DMS153 (cell line): ENCODE results near the gene LMF1.

ENCODE experiments used
- DNase-seq: peaks from one replicate; lab custom pipeline; 2025; lab: John Stamatoyannopoulos, UW

The LMF1 gene

DNA sequence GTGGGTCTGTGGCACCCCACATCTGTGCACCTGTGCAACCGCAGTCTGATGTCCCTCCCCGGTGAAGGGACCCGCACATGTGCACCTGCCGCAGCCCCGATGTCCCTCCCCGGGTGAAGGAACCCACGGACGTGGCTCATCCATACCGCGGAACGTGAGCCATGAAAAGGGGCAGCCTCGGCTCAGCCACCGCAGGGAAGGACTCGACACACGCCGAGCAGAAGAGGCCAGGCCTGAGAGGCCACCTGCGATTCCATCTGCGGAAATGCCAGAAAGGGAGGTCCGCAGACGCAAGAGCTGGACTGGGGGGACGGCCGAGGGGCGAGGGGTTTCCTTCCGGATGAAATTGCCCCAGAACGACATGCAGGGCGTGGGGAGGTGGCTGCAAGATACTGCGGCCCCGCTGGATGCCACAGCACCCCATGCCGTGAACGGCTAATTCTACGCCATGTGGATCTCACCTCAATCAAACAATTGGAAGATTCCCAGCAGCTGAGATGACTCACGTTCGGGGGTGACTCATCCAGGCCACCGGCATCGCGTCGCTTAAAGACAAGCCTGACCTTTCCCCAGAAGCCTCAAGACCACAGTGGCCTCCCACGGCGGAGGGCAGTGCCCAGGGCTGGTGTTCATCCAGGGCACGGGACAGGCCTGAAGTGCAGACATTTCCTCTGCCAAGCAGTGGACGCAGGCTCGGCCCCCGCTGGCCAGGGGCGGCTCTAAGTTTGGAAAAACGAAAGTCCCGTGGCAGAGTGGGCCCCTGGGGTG lies 31.8 kb upstream of the LMF1 start:
- DNase-seq = no peak

DNA sequence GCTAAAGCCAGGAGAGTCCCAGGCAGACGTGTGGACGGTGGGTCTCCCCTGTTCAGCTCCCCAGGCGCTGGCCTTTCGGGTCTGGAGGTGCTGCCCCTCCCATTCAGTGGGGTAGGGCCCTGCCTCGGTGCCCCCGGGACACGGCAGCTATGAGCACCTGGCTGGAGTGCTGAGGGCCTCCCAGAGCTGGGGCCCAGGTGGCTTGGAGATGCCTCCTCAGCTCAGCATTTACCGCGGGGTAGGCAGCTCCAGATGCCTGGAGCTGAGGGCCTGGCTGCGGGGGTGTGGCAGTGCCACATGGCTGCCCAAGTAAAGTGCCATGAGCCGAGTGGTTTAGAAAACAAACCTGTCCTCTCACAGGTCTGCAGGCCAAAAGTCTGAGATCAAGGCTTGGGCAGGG lies 30.3 kb upstream of the LMF1 start:
- no peak for DNase-seq

DNA sequence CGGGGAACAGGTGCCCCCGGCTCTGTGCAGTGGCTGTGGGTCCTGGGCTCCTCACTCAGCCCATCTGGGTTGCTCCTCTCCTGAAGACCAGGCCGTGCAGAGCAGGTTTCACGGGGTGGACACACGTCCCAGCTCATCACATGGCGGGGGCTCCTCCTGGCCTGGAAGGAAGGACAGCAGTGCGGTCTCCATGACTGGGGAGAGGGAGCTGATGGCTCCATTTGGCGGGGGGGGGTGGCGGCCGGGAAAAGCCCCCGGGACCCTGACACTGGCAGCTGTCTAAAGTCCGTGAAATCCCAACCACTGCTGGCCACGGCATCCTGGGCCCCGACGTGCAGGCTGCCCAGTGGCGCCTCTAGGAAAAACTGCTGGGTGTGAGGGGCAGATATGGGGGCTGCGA lies 29.8 kb upstream of the LMF1 start:
- no peak for DNase-seq

DNA sequence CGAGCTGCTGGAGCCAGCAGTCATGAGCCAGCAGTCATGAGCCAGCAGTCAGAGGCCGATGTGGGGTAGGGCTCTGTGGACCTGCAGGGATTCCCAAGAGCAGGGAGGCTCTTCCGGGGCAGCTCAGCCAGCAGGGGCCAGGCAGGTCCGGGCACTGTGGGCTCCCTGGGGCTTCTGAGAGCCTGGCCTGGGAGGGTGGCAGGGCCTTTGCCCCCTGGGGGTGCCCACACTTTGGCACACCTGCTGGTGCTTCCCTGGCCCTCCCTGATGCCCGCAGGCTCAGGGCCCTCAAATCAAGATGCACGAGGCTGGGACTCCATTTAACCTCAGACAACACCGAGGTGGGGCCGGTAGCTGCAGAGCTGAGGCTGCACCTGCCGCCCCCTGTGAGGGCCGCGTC lies 28.9 kb upstream of the LMF1 start:
- no peak for DNase-seq

DNA sequence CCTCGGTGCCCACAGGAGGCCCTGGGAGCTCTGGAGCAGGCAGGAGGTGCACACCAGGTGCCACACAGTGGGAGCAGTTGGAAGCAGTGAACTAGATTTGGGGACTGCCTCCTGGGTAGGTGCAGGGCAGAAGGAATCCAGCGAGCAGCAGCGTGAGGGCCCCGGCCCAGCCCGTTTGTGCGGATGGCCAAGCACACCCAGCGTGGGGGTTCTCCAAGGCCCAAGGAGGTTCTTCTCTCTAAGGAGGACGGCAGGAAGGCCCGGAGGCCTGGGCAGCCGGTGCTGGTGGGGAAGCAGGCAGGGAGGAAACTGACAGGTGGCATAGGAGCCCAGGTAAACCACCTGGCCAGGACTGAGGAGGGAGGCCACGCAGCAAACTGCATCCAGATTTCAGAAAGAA lies 27.8 kb upstream of the LMF1 start:
- no peak for DNase-seq

DNA sequence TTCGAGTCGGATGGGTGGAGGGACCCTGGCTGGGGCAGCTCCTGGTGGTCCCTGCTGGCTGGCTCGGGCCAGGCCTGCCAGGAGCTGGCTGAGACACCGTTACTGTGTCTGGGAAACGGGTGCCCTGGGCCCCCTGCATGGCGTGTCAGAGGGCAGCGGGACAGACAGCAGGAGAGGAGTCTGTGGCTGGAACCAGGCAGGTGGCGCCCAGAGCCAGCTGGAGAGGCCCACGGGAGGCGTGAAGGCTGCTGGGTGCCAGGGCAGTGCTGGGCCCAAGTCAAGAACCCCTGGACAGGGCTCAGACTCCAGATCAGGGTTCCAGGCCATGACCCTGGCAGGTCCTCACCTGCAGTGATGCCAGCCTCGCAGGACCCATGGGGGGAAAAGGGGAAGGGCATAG lies 27.4 kb upstream of the LMF1 start:
- DNase-seq = no peak

DNA sequence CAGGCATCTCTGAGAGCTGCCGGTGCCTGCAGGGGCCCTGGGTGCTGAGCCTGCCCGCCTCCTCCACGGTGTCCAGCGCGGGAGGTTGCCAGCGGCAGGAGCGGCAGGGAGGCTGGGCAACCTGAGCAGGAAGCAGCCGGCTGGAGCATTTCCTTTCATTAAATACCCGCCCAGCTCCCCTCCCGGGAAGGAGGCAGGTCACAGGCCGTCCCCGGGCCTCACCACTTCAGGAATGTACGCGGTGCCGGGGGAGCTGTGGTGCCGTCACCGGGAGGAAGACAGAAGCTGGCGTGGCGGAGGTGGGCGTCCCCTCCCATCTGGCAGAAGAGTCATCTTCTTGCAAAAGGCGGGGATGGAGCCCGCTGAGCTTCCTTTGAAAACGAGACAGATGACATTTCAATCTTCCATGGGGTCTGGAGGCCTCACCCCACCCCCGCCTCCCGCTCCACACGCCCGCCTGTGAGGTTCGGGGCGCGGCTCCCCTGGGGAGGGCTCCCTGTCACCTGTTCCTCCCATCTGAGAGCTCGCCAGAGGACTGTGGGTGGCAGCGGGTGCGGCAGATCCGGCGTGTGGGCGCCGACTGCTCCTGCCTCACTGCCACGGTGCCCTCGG lies 26.8 kb upstream of the LMF1 start:
- DNase-seq = peak; percentile 7

DNA sequence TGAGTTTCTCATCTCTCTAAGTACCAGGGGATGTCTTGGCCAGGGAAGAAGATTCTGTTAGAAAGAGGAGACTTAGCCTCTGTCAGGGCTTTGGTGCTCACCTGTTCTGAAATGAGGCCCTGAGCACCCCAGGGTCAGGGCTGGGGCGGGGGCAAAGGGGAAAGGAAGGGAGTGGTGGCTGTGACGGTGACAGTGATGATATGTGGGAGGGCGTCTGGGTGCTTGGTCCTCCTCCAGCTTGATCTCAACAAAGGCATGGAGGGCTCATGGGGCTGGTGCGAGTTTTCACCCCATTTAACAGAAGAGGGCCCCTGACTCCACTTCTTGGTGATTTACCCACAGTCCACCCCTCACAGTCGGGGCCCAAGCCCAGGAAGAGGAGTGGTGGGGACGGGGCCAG lies 25.9 kb upstream of the LMF1 start:
- no peak for DNase-seq

DNA sequence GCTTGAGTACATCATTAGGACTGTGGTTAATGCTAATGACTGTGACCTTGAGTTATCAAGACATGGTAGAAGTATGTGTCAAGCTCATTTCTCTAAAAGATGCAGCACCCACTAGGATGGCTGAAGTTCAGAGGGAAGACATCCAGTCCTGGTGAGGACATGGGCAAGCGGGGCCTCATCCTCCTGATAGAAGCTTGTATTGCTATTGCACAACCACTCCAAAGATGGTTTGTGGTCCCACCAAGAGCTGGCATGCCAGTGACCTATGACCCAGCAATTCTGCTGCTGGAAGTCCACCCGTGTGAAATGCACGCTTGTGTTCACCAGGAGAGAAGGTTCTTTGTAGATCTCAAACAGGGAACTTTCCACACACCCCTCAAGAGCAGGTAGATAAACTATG lies 25.0 kb upstream of the LMF1 start:
- DNase-seq = no peak

DNA sequence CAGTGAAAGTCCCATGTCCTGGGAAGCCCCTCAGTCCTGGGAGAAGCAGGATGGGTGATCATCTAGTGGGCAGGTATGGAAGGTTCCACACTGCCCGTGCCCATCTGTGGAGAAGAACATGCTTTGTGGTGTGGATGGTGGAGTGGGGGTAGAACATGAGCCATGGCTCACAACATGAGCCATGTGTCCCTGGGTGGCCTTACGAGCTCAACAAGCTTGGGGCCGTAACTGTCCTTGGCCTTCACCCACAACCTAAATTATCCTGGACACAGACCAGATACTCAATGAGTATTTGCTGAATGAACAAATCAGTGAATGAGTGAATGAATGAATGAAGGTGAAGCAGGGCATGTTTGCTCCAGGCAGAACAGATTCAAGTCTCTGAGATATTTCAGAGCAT lies 24.3 kb upstream of the LMF1 start:
- DNase-seq = no peak

DNA sequence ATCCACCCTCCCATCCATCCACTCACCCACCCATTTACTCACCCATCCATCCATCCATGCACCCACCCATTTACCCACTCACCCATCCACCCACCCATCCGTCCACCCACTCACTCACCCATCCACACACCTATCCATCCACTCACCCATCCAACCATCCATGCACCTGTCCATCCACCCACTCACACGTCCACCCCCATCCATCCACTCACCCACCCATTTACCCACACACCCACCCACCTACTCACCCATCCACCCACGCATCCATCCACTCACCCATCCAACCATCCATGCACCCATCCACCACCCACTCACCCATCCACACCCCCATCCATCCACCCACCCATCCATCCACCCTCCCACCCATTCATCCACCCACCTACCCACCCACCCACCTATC lies 22.9 kb upstream of the LMF1 start:
- DNase-seq = no peak

DNA sequence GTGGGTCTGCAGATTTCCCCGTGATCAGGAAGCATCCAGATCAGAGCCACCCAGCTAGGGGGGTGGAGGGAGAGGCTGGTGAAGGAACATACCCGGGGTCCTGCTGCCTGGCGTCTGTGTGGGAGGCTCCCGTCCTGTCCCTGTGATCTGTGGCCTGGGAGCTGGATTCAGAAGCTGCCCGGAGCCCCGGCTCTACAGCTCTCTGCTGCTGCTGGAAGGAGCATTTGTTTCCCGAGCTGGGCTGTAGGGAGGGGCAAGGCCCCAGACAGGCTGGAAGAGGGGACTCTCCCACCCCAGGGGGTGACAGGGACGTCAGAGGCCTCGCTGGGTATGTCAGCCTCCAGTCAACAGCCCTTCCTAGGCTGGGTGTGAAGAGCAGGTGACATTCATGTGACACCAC lies 21.0 kb upstream of the LMF1 start:
- DNase-seq = no peak

DNA sequence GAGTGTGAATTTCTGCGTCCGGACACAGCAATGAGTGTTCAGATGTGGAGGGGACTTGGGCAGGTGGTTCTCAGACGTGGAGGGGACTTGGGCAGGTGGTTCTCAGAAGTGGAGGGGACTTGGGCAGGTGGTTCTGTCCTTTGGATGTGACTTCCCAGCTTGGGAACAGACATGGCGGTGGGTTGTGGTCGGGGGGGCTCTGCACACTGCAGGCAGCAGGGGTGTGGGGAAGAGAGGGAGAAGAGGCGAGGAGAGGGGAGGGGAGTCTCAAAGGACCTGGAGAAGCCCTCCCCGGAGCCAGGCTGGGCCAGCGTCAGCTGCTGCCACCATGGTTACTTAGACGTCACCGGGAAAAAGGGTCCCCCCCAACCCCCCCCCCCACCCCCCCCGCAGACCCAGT lies 20.6 kb upstream of the LMF1 start:
- no peak for DNase-seq

DNA sequence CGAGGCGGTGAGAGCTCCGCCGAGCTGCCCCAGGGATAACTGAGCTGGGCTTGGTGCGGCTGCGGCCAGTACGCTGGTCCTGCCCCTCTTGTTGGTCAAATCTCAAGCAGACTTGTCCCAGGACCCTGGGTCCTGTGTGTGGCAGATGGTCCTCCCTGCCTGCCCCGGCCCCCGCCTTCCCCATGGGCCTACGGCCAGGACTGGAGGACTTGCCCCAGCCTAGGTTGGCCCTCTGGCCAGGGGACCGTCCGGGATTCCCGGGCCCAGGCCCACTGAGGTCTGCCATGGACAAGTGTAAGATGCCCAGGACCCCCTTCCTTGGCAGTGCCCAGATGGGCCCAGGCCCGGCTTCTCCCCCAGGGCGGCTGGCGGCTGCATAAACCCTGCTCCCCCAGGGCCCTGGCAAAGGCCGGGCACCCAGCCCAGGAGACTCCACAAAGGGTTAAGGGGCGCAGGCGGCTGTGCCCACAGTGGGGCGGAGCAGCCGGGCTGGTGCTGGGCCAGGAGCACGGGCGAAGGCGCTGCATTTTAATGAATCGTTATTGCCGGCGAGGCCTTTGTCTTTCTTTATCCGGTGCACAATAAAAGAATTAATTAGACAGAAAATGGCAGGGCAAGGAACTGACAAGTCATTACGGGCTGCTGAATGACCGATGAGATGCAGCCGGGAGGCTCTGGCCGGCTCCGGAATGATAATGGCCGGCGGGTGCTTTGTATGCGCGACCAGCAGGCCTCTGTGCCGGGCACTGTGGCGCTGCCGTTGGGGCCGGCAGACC lies 19.9 kb upstream of the LMF1 start:
- no peak for DNase-seq

DNA sequence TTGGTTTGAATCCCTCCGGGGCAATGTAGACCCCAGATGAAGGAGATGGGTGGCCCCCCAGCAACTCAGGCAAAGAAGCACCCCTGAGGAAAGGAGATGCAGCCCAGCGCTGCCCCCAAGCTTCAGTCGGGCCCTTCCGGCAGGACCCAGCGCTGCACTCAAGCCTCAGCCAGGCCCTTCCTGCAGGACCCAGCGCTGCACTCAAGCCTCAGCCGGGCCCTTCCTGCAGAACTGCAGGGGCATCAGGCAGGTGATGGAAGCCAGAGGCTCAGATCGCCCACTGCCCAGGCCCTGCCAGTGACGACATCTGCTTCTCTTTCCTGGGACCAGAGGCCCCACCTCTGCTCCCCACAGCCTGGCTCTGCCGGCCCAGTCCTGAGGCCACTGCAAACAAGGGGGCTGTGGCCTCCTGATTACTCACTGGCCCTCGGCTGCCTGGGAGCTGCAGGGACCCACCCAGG lies 18.6 kb upstream of the LMF1 start:
- no peak for DNase-seq

DNA sequence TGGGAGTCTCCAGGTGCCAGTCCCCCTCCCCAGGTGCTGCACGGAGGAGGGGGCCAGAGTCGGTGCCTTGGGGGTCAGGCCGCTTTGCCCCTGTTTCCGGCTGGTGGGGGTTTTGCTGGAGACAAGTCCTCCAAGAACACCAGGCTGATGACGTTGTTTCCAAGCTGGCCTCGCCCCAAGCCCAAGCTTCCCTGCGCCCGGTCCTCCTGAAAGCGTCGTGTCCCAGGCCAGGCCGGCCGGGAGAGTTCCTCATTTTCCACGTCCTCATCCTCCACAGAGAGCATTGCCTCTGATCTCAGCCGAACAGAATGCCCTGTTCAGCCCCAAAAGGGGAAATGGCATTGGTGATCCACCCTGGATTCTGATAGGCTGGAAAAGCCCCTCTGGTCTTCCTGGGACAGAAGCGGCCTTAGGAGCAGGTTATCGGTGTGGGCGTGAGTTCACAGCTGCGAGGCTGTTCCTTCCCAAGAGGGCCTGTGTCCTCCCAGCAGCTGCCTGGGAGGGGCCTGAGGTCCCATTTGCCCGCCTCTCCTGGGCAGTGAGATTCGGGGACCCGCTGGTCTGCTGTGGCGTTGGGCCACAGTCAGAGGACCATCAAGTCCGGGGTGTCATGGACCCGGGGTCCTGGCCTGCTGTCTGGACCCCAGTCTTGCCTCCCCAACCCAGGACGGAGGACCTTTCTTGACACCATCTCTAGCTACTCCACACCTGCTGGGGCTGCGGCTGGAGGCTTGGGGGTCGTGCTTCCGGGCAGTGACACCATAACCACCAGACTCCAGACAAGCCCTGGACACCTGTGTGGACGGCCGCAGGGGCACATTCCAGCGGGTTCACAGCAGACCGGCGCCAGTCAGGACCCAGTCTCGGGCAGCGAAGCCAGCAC lies 17.9 kb upstream of the LMF1 start:
- no peak for DNase-seq

DNA sequence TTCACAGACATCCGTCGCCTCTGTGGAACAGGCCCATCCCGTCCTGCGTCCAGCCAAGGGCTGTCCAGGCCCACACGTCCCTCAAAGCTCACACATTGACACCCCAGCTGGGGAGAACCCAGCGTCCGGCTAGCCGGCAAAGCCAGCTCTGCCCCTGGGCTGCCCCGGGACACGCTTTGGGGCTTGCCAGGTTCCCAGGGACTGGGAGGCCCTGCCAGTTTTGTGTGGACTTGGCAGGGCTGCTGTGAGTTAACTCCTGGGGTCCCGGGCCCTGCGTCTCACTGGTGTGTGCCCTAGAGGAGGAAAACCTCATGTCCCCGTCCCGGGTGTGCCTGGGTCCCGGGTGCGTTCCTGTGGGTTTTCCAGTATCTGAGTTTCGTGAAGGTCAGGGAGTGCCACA lies 17.1 kb upstream of the LMF1 start:
- no peak for DNase-seq

DNA sequence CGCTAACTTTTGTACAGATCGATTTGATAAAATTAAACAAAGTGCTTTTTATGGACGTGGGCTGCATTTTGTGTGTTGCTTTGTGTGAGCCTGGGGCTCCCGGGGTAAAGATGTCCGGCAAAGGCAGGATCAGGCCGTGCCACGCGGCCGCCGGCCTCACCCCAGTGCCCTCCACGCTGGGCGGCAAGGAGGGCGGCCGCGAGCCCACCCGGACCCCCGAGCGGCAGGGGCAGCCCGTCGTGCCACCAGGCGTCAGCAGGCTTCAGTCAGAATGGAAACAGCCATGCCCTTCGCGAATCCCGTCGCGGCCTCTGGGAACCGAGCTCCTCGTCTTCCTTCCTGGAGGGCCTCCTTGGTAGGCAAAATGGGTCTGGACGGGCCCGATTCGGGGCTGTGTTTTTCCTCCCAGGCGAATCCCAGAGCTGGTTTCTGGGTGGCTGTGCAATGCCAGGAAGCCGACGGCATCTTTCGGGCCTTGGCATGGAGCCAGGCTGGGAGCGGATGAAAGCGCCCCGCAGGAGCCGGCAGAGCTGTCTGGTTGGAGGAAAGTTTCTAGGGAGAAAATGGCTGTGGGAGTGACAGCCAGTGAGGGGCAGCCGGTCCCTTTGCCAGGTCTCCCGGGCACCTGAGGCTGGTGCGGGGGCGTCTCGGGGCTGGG lies 16.3 kb upstream of the LMF1 start:
- no peak for DNase-seq

DNA sequence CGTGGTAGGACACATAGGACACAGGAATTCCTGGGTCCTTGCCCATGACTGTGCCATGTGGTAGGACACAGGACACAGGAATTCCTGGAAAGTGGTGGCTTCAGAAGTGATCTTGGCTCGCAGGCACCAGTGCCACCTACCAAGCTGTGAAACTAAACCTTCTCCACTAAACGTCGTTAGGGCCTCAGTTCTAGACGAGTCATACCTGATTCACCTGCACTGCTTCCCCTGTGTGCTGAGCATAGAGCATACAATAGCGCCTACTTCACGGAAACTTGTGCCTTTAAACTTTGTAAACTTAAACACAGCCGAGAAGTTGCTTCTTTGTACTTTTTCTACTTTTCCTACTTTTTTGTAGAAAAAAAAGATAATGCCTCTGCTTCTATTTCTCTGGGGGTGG lies 15.6 kb upstream of the LMF1 start:
- no peak for DNase-seq

DNA sequence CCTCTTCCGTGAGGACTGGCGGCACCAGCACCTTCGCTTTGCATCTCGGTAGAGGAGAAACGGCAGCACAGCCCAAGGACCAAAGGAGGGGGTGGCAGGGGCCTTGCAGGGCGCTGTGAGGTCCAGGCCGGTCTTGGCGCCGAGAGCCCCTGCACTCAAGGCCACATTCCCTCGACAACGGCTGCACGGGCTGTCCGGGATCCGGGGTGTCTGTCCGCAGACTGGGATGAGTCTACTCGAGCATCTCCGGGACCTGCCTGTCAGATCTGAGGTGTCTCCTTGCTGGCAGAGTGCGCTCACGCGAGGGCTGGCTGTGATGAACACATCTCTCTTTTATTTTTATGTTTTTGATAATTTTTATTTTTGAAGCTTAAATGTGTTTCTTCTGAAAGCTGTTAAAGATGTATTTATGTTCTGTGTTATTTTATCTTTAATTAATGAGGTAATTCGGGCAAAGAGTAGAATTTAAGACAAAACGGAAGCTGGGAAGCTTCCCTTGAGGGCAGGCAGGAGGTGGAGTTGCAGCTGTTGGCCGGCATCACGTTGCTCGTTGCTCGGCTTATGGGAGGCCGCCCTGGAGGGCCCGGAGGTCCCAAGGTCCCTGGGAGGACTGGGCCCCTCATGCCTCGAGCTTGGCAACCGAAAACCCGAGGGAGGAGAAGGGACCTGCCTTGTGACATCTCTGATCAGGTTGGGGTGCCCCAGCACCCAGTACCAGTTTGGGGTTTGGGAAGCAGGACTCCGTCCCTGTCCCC lies 15.0 kb upstream of the LMF1 start:
- DNase-seq = no peak
